Suppressor macrophage (primary cell): ENCODE measurements around the gene IFNB1.

ENCODE experiments used
- DNase-seq, 4 experiments: peaks; one replicate each; pipeline ENCODE4 v3.0.0-alpha.2; 2020 to 2022

IFNB1 gene

GRCh38 chr9:21070171-21070571 lies 7.6 kb downstream of the IFNB1 start:
- peak; percentile 43 to 61 (median 60) for DNase-seq

- peak in 3 of 4 experiments; percentile 40 to 58 (median 47) for DNase-seq
Observed at GRCh38 chr9:21060919-21061561, 16.7 kb downstream of the IFNB1 start.

- DNase-seq, result peak in 2 of 4 experiments; percentile 8 to 15
Observed at GRCh38 chr9:21056931-21057330, 20.8 kb downstream of the IFNB1 start.

GRCh38 chr9:21053851-21054250 lies 23.9 kb downstream of the IFNB1 start:
- DNase-seq, result peak in 3 of 4 experiments; percentile 11 to 37 (median 25)

GRCh38 chr9:21047281-21047691 lies 30.5 kb downstream of the IFNB1 start:
- peak in 3 of 4 experiments; percentile 17 to 53 (median 19) for DNase-seq

DNA sequence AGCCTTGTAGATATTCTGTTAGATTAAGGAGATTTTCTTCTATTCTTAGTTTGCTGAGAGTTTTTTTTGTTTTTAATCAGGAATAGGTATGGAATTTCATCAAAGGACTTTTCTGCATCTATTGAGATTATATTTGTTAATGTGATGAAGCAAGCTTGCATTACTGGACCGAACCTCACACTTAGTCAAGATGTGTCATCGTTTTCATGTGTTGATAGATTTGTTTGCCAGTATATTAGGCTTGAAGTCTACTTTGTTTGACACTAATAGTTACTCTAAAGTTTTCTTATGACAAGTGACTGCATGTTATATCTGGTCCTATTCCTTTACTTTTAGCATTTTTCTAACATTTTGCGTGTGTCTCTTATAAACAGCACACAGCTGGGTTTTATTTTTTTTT lies 33.9 kb downstream of the IFNB1 start:
- no peak for DNase-seq

GRCh38 chr9:21042466-21042865 lies 35.3 kb downstream of the IFNB1 start:
- DNase-seq, result no peak

DNA sequence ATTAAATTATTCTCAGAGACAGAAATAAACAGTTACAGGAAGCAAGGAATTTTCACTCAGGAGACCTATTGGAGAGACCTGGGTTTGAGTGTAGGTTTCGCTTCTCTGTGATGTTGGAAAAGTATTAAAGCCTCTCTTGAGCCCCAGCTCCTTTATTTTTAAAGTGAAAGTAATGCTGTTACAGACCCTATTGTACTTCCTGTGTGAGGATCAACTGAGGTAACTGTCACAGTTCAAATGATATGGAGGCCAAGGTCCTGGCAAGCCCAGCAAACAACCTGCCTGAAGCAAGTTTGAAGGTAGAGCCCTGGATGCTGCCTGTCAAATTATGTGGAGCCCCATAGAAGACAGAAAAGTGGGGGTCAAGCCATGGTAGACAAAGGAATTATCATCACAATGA lies 38.4 kb downstream of the IFNB1 start:
- no peak for DNase-seq

DNA sequence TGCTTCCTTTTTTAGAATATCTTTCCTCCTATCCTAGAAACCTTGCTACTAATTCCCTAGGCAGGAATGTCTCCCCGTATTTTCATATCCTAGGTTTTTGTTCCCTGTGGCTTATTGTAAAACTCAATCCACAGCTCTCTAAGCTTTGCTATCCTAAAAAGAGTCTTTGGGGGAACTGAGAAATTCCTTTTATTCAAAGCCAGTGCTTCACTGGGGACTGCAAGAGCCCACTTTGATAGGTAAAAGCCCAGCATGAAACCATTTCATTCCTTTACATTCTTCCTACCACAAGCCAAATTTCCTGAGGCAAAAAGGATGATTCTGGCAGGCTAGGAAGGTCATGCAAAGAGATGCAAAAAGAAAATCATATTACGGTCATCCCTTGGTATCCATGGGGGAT lies 40.5 kb downstream of the IFNB1 start:
- DNase-seq, result no peak

DNA sequence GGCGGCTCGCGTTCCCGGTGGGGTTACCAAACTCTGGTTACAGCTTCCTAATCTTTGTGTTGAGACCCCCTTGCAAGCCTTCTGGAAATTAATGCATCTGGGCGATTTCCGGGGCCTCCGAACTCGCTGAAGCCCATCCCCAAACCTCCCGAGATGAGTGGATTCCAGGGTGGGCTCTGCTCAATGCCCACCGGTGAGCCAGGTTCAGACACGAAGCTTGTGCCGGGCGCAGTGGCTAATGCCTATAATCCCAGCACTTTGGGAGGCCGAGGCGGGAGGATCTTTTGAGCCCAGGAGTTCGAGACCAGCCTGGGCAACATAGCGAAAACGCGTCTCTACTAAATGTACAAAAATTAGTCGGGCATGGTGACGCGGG lies 45.9 kb downstream of the IFNB1 start:
- DNase-seq, result no peak

DNA sequence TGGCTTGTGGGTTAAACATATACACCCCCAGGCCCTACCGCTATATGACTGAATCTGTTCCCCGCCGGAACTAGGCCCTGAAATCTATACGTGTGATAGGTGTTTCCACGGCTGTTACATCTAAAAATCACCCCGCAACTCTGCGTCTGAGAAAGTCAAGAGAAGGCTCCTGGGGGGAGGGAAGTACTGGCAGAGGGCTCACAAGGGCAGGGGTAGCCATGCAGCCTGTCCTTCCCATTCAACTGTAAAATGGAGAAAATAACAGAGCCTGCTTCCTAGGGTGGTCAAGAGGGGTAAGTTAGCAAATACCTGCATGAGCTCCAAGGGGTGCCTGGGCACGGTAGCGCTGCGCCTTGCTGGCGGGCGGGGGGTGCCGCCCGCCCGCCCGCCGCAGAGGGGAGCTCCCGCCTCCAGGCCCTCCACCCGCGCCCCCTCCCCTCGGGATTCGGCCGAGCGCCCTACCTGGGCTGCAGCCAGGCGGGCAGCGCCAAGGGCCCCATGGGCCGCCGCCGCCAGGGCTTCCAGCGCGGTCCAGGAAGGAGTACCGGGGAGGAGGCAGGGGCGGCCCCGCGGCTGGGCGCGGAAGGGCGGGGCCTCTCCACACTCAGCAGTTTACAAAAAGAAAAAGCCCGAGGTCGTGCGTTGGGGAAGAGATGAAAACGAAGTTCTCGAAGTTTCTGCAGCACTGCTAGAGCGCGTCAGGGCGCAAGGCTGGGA lies 46.5 kb downstream of the IFNB1 start, which contains the start of gene HACD4:
Gene HACD4 (minus strand): TSS at position 550 of the 717 bp plus-strand sequence. CDS start 50 bp downstream, at position 500.
- DNase-seq, result peak; percentile 51 to 80 (median 66)

DNA sequence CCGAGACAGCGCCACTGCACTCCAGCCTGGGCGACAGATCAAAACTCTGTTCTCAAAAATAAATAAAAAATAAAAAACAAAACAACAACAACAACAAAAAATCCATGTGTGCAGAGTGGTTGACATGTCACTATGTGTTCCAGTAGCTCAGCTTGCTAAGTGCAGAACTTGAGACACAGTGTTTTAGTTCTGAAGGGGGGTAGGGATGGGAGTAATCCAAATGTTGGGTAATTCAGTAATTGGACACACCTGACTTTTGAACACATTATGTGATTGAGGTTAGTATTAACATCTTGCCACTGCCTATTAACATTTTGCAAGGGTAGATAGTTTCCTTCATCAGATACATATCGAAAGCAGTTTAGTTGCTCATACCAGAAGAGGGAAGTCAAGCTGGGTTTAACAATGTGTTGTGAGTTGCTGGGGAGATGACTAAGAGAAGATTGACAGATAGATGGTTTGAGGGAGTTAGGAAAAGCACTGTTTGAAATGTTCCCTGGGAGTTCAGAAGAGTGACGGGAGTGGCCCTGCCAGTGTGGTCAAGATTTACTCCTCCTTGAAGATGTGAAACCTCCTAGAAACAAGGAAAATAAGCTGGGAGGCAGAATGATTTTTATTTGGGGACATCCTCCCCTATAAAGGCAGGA lies 47.2 kb downstream of the IFNB1 start:
- peak; percentile 66 to 87 (median 78) for DNase-seq

- no peak for DNase-seq
Observed at GRCh38 chr9:21029661-21030060, 48.1 kb downstream of the IFNB1 start.

DNA sequence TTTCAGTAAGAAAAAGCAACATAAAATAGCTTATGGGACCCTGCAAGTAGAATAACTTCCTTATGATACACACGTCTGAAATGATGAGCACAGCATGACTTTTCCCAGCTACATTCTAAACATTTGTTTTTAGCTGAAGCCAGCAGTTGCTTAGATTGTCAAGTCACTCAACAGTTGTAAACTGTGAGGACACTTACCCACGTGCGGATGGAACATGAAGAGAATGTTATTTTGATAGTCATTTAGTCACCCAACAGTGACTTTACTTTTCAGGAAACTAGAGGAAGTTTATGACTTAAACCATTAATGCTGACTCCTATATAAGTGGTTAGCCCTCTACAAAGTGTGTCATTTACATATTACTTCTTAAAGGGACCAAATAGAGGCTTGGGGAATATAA lies 49.3 kb downstream of the IFNB1 start:
- DNase-seq, result peak; percentile 68 to 94 (median 83)

- DNase-seq, result no peak
Observed at GRCh38 chr9:21027295-21027694, 50.4 kb downstream of the IFNB1 start.
